Measurements from ENCODE around the gene RAI1. TPM values are rescaled to one million over a fixed set of nuclear protein-coding genes. Genes with fewer than 3 reads are reported as not detected.

Gene RAI1
- total RNA-seq, 1 donor from 2014 or later: 39.1 TPM

DNA sequence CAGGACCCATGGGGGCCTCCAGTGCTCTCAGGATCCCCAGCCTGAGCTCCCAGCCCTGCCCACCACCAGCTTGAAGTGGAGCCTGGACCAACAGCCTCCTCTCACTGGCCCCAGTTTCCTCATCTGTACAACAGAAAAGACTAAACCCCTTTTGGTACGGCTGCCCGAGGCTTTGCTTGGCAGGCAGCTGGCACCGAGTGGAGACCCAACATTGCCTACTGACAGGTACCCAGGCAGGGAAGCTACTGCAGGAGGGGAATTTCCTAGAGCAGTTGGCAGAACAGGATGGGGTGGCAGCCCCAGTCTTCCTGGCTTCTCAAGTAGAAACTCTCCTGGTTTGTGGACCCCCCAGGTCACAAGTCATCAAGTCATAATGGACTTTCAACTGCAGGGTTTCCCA, 141.4 kb downstream of the RAI1 start:
- Mint-ChIP-seq H3K27ac (ENCODE audit: unreplicated experiment) (peak overlapping the region; percentile 58), H3K9me3 (ENCODE audit: unreplicated experiment) (peaks cover 2% of the 10 kb centered on the region), H3K4me3 (ENCODE audit: unreplicated experiment) (no peak overlapping the region), H3K36me3 (ENCODE audit: low read depth, unreplicated experiment) (peaks cover 5% of the 10 kb centered on the region), H3K4me1 (ENCODE audit: low read depth, unreplicated experiment) (peaks cover 35% of the 10 kb centered on the region), H3K27me3 (ENCODE audit: low read depth, unreplicated experiment) (no peaks in the 10 kb centered on the region)
- H3K4me1 ChIP-seq (ENCODE audit: insufficient read depth, low read length): peaks cover 52% of the 10 kb centered on the region
- peak overlapping the region; percentile 29 for H3K4me3 ChIP-seq (ENCODE audit: insufficient read depth, low read depth, low read length)
- no peaks in the 10 kb centered on the region for H3K9me3 ChIP-seq (ENCODE audit: insufficient read depth, low read depth, low read length)
- DNase-seq (ENCODE audit: low read depth): no peak
- FAIRE-seq: no peak
- TF ChIP-seq, protein P1, sequence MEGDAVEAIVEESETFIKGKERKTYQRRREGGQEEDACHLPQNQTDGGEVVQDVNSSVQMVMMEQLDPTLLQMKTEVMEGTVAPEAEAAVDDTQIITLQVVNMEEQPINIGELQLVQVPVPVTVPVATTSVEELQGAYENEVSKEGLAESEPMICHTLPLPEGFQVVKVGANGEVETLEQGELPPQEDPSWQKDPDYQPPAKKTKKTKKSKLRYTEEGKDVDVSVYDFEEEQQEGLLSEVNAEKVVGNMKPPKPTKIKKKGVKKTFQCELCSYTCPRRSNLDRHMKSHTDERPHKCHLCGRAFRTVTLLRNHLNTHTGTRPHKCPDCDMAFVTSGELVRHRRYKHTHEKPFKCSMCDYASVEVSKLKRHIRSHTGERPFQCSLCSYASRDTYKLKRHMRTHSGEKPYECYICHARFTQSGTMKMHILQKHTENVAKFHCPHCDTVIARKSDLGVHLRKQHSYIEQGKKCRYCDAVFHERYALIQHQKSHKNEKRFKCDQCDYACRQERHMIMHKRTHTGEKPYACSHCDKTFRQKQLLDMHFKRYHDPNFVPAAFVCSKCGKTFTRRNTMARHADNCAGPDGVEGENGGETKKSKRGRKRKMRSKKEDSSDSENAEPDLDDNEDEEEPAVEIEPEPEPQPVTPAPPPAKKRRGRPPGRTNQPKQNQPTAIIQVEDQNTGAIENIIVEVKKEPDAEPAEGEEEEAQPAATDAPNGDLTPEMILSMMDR (IDR thresholded peaks at IDR 0.05; ENCODE audit: insufficient read depth, low read depth, low read length): no peak
- no peak for TF ChIP-seq EZH2 (IDR thresholded peaks at IDR 0.05; ENCODE audit: insufficient read depth, low read length)
- peak overlapping the region; percentile 34 for H3K9ac ChIP-seq (ENCODE audit: low read length)
- peaks cover 85% of the 10 kb centered on the region for H4K20me1 ChIP-seq (ENCODE audit: insufficient read depth, low read length)
- H3K27me3 ChIP-seq (ENCODE audit: insufficient read depth, low read length): no peaks in the 10 kb centered on the region
- H3K27ac ChIP-seq (ENCODE audit: low read depth, low read length): no peak overlapping the region
- peaks cover 66% of the 10 kb centered on the region for H3K79me2 ChIP-seq (ENCODE audit: insufficient read depth, low read length)
- H2AFZ ChIP-seq (ENCODE audit: low read depth, low read length): no peak overlapping the region
- peaks cover 13% of the 10 kb centered on the region for H3K36me3 ChIP-seq (ENCODE audit: insufficient read depth, low read length)
- H3K4me2 ChIP-seq (ENCODE audit: low read length): peak overlapping the region; percentile 81

- Histone ChIP-seq H3K36me3 (ENCODE audit: insufficient read depth, low read length) (peaks cover 6% of the 10 kb centered on the region), H4K20me1 (ENCODE audit: insufficient read depth, low read length) (peaks cover 86% of the 10 kb centered on the region), H3K9me3 (ENCODE audit: insufficient read depth, low read depth, low read length) (no peaks in the 10 kb centered on the region), H3K4me1 (ENCODE audit: insufficient read depth, low read length) (peaks cover 52% of the 10 kb centered on the region), H3K79me2 (ENCODE audit: insufficient read depth, low read length) (peaks cover 76% of the 10 kb centered on the region), H3K27me3 (ENCODE audit: insufficient read depth, low read length) (no peaks in the 10 kb centered on the region), H3K27ac (ENCODE audit: low read depth, low read length) (peak overlapping the region; percentile 74), H3K4me2 (ENCODE audit: low read length) (peak overlapping the region; percentile 82), H3K9ac (ENCODE audit: low read length) (peak overlapping the region; percentile 64), H2AFZ (ENCODE audit: low read depth, low read length) (peak overlapping the region; percentile 41), H3K4me3 (ENCODE audit: insufficient read depth, low read depth, low read length) (peak overlapping the region; percentile 35)
- Mint-ChIP-seq H3K36me3 (ENCODE audit: low read depth, unreplicated experiment) (peaks cover 3% of the 10 kb centered on the region), H3K27me3 (ENCODE audit: low read depth, unreplicated experiment) (no peaks in the 10 kb centered on the region), H3K9me3 (ENCODE audit: unreplicated experiment) (peaks cover under 1% of the 10 kb centered on the region), H3K27ac (ENCODE audit: unreplicated experiment) (peak overlapping the region; percentile 78), H3K4me1 (ENCODE audit: low read depth, unreplicated experiment) (peaks cover 36% of the 10 kb centered on the region), H3K4me3 (ENCODE audit: unreplicated experiment) (peak overlapping the region; percentile 76)
- FAIRE-seq (no peak), DNase-seq (ENCODE audit: low read depth) (peak; percentile 58)
- no peak for TF ChIP-seq EZH2 (IDR thresholded peaks at IDR 0.05; ENCODE audit: insufficient read depth, low read length)
- TF ChIP-seq, protein P1 (IDR thresholded peaks at IDR 0.05; ENCODE audit: insufficient read depth, low read depth, low read length): no peak
Observed at GRCh38 chr17:17823433-17824118, 142.3 kb downstream of the RAI1 start.
